ENCODE data around the gene ASPN. TPM values are rescaled to one million over a fixed set of nuclear protein-coding genes. Genes with fewer than 3 reads are reported as not detected.

ASPN gene
- total RNA-seq, 2 donors from 2014 or later, result not detected

DNA sequence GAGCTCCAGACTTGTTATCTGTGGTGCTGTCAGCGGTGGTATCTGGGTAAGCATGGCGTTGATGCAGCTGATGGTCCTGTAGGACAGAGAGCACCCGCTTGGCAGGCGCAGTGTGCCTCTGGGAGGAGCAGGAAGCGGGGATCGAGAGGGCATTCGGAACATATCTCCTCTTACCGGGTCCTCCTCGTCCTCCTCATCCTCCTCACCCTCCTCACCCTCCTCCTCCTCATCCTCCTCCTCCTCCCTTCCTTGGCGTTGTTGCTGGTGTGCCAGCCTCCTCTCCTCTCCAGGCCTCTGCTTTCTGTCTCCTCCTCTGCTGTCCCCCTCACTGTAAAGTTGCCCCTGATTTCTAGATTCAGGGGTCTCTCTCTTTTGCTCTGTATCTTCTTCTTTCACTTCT is 32.3 kb upstream of the ASPN start:
- H3K4me3 Mint-ChIP-seq, result no peak overlapping the region
- no peak for DNase-seq
- H3K27me3 Mint-ChIP-seq, result no peaks in the 10 kb centered on the region

GRCh38 chr9:92513349-92513748 is 31.0 kb upstream of the ASPN start:
- peaks cover 4% of the 10 kb centered on the region for H3K4me1 Mint-ChIP-seq
- DNase-seq, result no peak
- H3K27ac Mint-ChIP-seq, result no peak overlapping the region
- H3K36me3 Mint-ChIP-seq (ENCODE audit: low read depth), result peaks cover 4% of the 10 kb centered on the region
- no peaks in the 10 kb centered on the region for H3K9me3 ChIP-seq (ENCODE audit: control insufficient read depth, low read length, poor library complexity, severe bottlenecking)
- no peak overlapping the region for H3K4me3 Mint-ChIP-seq
- no peaks in the 10 kb centered on the region for H3K27me3 Mint-ChIP-seq
- ATAC-seq, result no peak

More for the DNA sequence above, 32.3 kb upstream of the ASPN start:
- H3K36me3 Mint-ChIP-seq (ENCODE audit: low read depth), result peaks cover 4% of the 10 kb centered on the region
- no peaks in the 10 kb centered on the region for H3K9me3 ChIP-seq (ENCODE audit: control insufficient read depth, low read length, poor library complexity, severe bottlenecking)
- H3K4me1 Mint-ChIP-seq, result peaks cover 4% of the 10 kb centered on the region
- no peak overlapping the region for H3K27ac Mint-ChIP-seq
- ATAC-seq, result no peak

DNA sequence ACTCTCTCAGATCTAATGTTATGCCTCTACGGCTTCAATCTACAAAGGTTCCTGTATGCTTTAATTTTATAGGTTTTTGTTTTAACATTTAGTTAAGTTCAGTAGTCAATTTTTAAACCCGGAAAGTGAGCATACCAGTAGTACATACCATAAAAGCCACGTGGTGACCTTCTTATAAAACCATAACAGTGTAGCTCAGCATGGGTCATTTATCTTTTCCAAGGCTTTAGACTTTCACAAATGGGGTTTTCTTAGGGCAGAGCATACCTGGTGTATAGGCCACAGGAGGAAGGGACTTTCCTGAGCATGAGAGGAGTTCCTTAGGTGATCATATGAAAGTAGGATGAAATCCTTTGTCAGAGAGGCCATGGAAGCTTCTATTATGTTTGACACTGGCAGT is 30.3 kb upstream of the ASPN start:
- DNase-seq, result no peak
- no peak overlapping the region for H3K4me3 Mint-ChIP-seq
- no peak for ATAC-seq
- H3K27ac Mint-ChIP-seq, result no peak overlapping the region
- peaks cover 4% of the 10 kb centered on the region for H3K36me3 Mint-ChIP-seq (ENCODE audit: low read depth)
- H3K9me3 ChIP-seq (ENCODE audit: control insufficient read depth, low read length, poor library complexity, severe bottlenecking), result no peaks in the 10 kb centered on the region
- no peaks in the 10 kb centered on the region for H3K27me3 Mint-ChIP-seq
- peaks cover 7% of the 10 kb centered on the region for H3K4me1 Mint-ChIP-seq

GRCh38 chr9:92510747-92511146 is 28.4 kb upstream of the ASPN start:
- ATAC-seq (no peak), DNase-seq (no peak)
- Mint-ChIP-seq H3K4me3 (no peak overlapping the region), H3K36me3 (ENCODE audit: low read depth) (peaks cover 4% of the 10 kb centered on the region), H3K27me3 (no peaks in the 10 kb centered on the region), H3K4me1 (peaks cover 9% of the 10 kb centered on the region), H3K27ac (no peak overlapping the region)
- no peaks in the 10 kb centered on the region for H3K9me3 ChIP-seq (ENCODE audit: control insufficient read depth, low read length, poor library complexity, severe bottlenecking)

- peaks cover 6% of the 10 kb centered on the region for H3K4me1 Mint-ChIP-seq
- no peak for DNase-seq
These were observed 26.7 kb upstream of the ASPN start for GRCh38 chr9:92509050-92509449.

GRCh38 chr9:92508018-92508820 is 25.9 kb upstream of the ASPN start:
- peaks cover 6% of the 10 kb centered on the region for H3K4me1 Mint-ChIP-seq
- H3K9me3 ChIP-seq (ENCODE audit: control insufficient read depth, low read length, poor library complexity, severe bottlenecking), result no peaks in the 10 kb centered on the region
- H3K27me3 Mint-ChIP-seq, result no peaks in the 10 kb centered on the region
- H3K36me3 Mint-ChIP-seq (ENCODE audit: low read depth), result peaks cover 2% of the 10 kb centered on the region
- DNase-seq, result no peak
- no peak overlapping the region for H3K27ac Mint-ChIP-seq
- ATAC-seq, result no peak
- H3K4me3 Mint-ChIP-seq, result no peak overlapping the region

More at GRCh38 chr9:92509050-92509449, 26.7 kb upstream of the ASPN start:
- H3K27ac Mint-ChIP-seq, result no peak overlapping the region
- H3K27me3 Mint-ChIP-seq, result no peaks in the 10 kb centered on the region
- ATAC-seq, result no peak
- peaks cover 2% of the 10 kb centered on the region for H3K36me3 Mint-ChIP-seq (ENCODE audit: low read depth)
- no peak overlapping the region for H3K4me3 Mint-ChIP-seq
- H3K9me3 ChIP-seq (ENCODE audit: control insufficient read depth, low read length, poor library complexity, severe bottlenecking), result no peaks in the 10 kb centered on the region

DNA sequence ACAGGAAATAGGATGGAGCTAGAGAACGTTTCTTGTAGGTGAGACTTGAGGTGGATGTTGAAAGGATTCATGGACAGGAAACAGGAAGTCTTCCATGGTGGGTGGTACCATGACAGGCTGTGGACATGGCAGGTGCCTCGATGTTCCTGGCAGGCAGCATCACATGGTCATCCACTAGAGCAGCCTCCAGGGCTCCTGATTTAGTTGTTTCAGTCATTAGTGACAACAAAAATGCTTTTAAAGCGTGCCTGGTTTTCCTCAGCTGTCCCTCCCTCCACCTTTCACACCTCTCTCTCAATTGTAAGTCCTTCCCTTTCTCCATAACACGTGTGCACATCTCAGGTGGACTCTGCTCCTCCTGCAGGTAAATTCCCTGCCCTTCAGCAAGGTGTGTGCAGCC is 25.2 kb upstream of the ASPN start:
- ATAC-seq (no peak), DNase-seq (no peak)
- Mint-ChIP-seq H3K27me3 (no peaks in the 10 kb centered on the region), H3K36me3 (ENCODE audit: low read depth) (peaks cover 2% of the 10 kb centered on the region), H3K4me3 (no peak overlapping the region), H3K4me1 (peaks cover 6% of the 10 kb centered on the region), H3K27ac (no peak overlapping the region)
- H3K9me3 ChIP-seq (ENCODE audit: control insufficient read depth, low read length, poor library complexity, severe bottlenecking), result no peaks in the 10 kb centered on the region

GRCh38 chr9:92507005-92507404 is 24.7 kb upstream of the ASPN start:
- DNase-seq, result no peak
- H3K9me3 ChIP-seq (ENCODE audit: control insufficient read depth, low read length, poor library complexity, severe bottlenecking), result no peaks in the 10 kb centered on the region
- Mint-ChIP-seq H3K27ac (no peak overlapping the region), H3K4me3 (no peak overlapping the region), H3K36me3 (ENCODE audit: low read depth) (peaks cover 2% of the 10 kb centered on the region), H3K27me3 (no peaks in the 10 kb centered on the region), H3K4me1 (peaks cover 6% of the 10 kb centered on the region)
- ATAC-seq, result no peak

GRCh38 chr9:92506184-92506857 is 24.0 kb upstream of the ASPN start:
- no peaks in the 10 kb centered on the region for H3K9me3 ChIP-seq (ENCODE audit: control insufficient read depth, low read length, poor library complexity, severe bottlenecking)
- DNase-seq (no peak), ATAC-seq (no peak)
- Mint-ChIP-seq H3K4me3 (no peak overlapping the region), H3K27me3 (no peaks in the 10 kb centered on the region), H3K27ac (no peak overlapping the region), H3K36me3 (ENCODE audit: low read depth) (peaks cover under 1% of the 10 kb centered on the region), H3K4me1 (peaks cover 6% of the 10 kb centered on the region)

- no peak for DNase-seq
- Mint-ChIP-seq H3K4me1 (peaks cover 6% of the 10 kb centered on the region), H3K27ac (no peak overlapping the region), H3K36me3 (ENCODE audit: low read depth) (peaks cover 2% of the 10 kb centered on the region), H3K4me3 (no peak overlapping the region), H3K27me3 (no peaks in the 10 kb centered on the region)
- ATAC-seq, result no peak
- H3K9me3 ChIP-seq (ENCODE audit: control insufficient read depth, low read length, poor library complexity, severe bottlenecking), result no peaks in the 10 kb centered on the region
These were observed 22.6 kb upstream of the ASPN start for GRCh38 chr9:92504881-92505280.

- no peak for ATAC-seq
- H3K9me3 ChIP-seq (ENCODE audit: control insufficient read depth, low read length, poor library complexity, severe bottlenecking), result no peaks in the 10 kb centered on the region
- H3K36me3 Mint-ChIP-seq (ENCODE audit: low read depth), result peaks cover 2% of the 10 kb centered on the region
- DNase-seq, result no peak
- H3K27ac Mint-ChIP-seq, result no peak overlapping the region
- no peaks in the 10 kb centered on the region for H3K27me3 Mint-ChIP-seq
- H3K4me1 Mint-ChIP-seq, result peaks cover 6% of the 10 kb centered on the region
- H3K4me3 Mint-ChIP-seq, result no peak overlapping the region
These were observed 20.9 kb upstream of the ASPN start for GRCh38 chr9:92503156-92503555.

DNA sequence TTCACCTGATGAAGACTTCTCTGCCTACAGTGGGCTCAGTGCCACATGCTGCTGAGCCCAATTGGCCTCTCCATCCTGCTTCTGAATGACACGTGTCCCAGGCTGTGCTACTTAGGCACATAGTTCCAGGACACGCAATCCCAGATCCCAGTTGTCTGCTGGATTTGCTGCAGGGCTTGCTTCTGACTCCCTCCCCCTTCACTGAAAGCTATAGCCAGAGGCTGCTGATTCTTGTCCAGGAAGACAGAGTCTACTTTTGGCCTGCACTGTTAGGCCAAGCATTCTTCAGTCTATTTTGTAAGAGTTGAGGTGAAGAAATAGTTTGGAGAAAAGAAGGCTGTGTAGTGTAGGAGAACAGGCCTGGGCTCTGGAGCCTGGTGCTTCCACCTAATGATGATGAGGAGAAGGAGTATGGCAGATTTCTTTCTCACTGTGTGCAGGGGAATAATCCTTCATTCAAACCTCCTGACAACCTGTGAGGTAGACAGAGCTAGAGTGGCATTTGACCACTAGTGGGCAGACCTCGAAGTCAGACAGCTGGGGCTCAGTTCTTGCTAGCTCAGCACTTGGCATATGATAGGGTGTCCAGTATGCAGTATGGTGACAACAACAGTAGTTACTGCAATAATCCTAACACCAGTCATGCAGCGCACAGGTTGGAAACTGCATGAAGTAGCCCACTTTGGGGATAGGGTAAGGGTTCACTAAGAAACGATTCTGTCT is 19.5 kb upstream of the ASPN start:
- Mint-ChIP-seq H3K27me3 (no peaks in the 10 kb centered on the region), H3K4me3 (no peak overlapping the region), H3K4me1 (peaks cover 3% of the 10 kb centered on the region), H3K27ac (no peak overlapping the region), H3K36me3 (ENCODE audit: low read depth) (peaks cover 2% of the 10 kb centered on the region)
- no peaks in the 10 kb centered on the region for H3K9me3 ChIP-seq (ENCODE audit: control insufficient read depth, low read length, poor library complexity, severe bottlenecking)
- ATAC-seq (no peak), DNase-seq (no peak)

DNA sequence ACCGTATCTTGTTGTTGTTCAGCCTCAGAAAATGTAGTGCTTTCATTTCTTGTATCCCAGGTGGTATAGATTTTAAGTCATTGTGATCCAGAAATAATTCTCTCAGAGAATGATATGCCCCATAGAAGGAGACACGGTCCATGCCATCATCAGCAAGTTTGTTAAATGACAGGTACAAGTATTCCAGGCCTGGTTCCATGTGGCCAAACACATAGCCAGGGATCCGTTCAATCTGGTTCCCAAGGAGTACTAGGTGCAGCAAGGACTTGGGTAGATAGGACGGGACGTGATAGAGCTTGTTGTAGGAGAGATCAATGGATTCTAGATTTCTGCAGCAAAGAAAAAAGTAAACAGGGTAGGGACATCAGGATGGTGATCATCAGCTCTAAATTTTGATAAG is 18.4 kb upstream of the ASPN start:
- peaks cover 2% of the 10 kb centered on the region for H3K36me3 Mint-ChIP-seq (ENCODE audit: low read depth)
- no peak overlapping the region for H3K27ac Mint-ChIP-seq
- no peak overlapping the region for H3K4me3 Mint-ChIP-seq
- peaks cover under 1% of the 10 kb centered on the region for H3K4me1 Mint-ChIP-seq
- no peaks in the 10 kb centered on the region for H3K27me3 Mint-ChIP-seq
- no peaks in the 10 kb centered on the region for H3K9me3 ChIP-seq (ENCODE audit: control insufficient read depth, low read length, poor library complexity, severe bottlenecking)
- ATAC-seq (no peak), DNase-seq (no peak)

Data from T-helper 17 cell (primary cell).